HG03460 (cell line): ENCODE results near the gene CRMP1.

Source experiments
- ATAC-seq: cut with Tn5 transposase; IDR thresholded peaks from one replicate; pipeline ENCODE4 v1.9.1; 2021; ENCODE audit not compliant: unreplicated experiment

CRMP1 gene

DNA sequence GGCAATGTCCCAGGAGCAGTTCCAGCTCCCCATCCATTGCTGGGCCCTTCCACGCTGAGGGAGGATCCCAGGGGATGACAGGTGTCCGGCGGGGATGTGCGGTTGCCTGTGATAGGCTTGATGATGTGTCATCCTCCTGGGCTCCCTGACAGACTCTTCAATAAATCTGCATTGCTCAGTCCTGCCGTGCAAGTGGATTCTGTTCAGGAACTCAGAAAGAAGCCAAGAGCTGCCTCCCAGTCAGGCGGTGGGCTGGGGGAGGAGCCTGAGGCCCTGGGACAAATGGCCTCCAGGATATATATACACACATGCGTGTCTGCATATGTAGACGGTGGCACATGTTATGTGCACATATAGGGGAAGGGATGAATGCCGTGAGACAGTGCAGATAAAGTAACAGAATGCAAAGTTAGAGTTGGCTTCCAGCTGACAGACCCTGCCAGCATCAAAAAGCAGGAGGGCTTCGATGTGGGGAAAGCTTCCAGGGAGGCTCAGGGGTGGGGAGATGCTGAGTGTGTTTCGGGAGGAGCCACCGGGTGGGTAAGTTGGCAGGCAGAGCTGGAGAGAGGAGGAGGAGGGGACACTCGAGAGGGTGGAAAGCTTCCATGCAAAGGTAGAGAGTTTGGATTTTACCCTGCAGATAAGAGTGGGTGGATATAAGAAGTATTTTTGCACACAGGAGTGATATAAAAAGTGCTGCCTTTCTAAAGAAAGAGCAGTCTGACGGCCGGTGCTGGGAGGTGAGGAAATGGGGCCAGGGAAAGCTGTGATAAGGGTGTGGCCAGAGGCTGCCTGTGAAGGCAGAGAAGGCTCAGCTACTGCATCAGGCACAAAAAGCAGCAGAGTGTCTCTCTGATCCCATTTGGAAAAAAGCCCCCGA is 28.5 kb upstream of the CRMP1 start:
- ATAC-seq, result no peak

DNA sequence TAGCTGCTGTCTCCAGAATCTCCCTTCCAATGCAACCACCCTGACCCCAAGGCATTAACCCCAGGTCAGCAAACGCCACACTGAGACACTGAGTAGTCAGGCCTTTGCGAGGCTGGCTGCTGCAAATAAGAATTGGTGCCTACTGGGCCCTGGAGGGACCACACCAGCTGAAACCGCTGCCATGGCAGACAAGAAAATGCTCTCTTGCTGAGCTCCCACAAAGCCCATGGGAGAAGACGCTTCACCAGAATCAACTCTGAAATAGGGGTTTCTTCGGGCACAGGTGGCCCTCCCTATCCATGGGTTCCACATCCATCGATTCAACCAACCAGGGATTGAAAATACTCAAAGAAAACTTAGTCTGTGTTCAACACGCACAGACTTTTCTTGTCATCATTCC is 26.7 kb upstream of the CRMP1 start:
- no peak for ATAC-seq

DNA sequence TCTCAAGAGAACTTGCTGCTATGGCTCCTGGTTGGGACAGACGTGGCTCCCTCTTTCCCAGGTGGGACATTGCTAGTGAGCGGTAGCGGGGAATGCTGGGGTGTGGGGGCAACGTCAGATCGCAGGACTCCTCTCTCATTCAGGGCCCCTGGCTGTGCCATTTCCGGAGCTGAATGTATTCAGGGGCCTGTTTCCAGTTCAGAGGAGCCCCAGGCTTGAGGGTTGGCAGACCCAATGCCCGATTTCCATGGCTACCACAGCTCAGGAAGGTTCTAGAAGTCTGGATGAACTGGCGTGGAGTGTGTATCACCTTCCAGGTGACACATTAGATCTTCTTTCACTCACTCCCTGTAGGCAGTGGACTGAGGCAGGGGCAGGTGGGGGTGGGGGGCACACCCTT is 26.2 kb upstream of the CRMP1 start:
- no peak for ATAC-seq

- no peak for ATAC-seq
Measured at GRCh38 chr4:5918331-5918985, 25.6 kb upstream of the CRMP1 start.

GRCh38 chr4:5917672-5918071 is 24.8 kb upstream of the CRMP1 start:
- no peak for ATAC-seq

GRCh38 chr4:5916229-5916628 is 23.3 kb upstream of the CRMP1 start:
- no peak for ATAC-seq

GRCh38 chr4:5913454-5913853 is 20.6 kb upstream of the CRMP1 start:
- ATAC-seq, result no peak

DNA sequence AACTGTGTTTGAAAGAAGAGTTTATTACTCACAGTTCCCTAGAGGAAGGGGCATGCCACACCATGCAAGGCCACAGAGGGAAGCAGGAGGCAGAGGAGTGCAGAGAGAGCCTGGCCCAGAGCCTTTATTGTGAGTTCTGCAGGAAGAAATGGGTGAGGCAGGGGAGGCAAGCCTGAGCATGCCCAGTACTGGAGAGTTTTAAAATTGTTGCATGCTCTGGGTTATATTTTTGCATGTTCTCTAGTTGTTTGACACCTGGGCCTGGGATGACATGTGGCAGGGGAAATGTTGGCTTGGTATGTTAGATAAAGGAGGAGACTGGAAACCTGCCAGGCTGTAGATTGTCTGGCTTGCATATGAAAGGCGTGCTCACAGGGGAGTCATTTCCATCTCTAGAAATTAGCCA is 19.7 kb upstream of the CRMP1 start:
- no peak for ATAC-seq

DNA sequence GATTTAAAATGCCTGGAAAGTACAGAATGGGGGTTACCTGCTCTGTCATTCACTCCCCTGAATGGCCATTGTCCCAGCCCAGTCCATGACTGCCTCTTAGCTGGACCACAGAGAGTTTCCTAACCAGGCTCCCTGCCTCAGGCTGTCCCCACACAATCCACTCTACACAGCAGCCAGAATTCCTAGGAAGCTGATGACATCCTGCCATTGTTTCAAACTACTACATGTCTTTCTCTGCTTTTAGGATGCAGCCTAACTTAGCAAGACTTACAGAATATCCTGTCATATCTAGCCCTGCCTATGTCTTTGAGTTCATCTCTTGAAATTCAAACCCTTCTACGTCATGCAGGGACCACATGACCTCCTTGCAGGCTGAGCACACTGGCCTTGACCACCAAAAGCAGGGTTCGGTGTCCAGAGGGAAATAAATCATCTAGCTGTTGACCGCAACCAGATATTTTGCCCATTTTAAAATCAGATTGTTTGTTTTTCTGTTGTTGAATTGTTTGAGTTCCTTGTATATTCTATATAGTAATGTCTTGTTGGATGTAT is 16.1 kb upstream of the CRMP1 start:
- ATAC-seq, result no peak

DNA sequence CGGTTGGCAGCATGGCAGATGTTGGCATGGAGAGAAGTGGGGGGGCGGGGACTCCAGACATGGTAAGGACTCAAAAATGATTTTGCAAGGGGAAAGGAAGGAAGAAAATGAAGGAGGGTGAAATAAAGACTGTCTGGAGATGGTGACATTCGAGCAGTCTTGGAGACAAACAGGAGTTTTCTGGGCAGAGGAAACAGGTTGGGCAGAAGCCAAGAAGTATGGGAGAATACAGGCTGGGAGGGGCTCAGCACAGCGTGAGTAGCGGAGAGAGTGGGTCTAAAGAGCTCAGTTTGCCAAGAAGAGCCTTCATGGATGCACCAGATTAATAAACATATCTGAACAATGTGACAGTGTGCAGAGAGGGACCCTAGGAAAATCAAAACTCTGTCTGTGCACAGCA is 13.3 kb upstream of the CRMP1 start:
- ATAC-seq, result no peak

GRCh38 chr4:5905714-5906113 is 12.8 kb upstream of the CRMP1 start:
- no peak for ATAC-seq

DNA sequence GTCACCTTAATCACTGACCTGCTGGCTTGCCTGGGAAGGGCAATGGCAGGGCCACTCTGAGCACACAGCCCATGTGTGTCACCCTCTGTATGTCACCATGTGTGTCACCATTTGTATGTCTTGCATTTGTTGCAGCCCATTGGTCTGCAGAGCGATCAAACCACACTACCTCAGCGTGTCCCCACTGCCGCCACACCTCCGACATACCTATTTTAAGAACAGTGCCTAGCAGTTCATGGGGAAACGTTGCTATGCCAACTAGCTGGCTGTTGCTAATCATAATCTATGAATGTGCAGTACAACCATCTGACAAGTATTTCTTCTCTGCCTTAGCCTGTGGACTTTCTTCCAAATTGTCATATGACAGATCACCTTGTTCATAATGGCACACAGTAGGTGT is 8.0 kb upstream of the CRMP1 start:
- no peak for ATAC-seq

DNA sequence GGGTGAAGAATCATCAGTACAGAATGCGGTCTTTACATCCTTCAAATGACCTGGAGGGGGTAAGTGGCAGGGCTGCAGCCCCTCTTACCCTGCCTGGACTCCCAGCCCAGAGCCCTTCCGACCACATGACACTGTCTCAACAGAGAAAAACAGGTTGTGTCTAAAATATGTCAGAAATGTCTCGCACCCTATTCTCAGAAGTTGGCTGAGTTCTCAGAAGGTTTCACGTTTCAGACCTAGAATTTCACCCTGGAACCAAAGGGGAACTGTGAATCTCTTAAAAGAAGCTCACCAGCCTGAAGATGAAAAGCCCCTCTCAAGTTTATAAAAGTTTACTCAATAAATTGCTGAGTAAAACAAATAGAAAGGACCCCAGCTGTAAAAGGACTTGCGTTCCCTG is 7.0 kb upstream of the CRMP1 start:
- no peak for ATAC-seq

DNA sequence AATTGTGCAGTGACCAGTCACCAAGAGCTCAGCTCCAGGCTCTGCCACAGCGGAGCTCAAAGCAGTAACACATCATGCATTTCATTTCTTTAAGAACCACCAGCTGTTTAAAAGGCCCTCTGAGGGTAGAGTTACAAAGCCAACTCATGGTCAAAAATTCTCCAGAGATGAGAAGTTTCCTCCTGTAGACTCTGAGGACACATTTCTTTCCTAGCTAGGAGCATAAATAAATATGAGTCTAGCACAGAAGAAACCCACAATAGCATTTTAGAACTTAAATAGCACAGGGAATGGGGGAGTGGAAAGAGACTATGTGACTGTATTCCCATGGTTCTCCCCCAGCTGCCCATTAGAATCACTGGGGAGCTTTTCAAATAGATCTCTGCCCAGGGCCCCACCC is 6.5 kb upstream of the CRMP1 start:
- no peak for ATAC-seq

- no peak for ATAC-seq
Measured at GRCh38 chr4:5897674-5898073, 4.8 kb upstream of the CRMP1 start.

DNA sequence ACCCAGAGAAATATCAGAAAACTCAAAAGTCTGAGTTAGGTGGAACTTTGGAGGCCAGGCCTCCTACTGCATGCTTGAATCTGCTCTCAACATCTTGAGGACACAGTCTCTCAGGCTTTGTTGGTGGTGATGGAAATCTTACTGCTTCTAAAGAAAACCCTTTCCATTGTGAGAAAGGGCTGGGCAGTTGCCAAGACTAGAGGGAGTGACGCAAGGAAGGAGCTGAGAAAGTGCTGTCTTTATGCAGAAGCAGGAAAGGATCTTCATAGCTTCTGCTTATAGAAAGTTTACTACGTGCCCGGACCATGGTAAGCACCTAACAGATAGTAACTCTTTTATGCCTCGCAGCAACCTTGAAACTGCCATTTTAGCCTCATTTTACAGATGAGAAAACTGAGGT is 2.4 kb upstream of the CRMP1 start:
- no peak for ATAC-seq

- no peak for ATAC-seq
Measured at GRCh38 chr4:5894266-5894665, 1.4 kb upstream of the CRMP1 start.

- no peak for ATAC-seq
Measured at GRCh38 chr4:5893591-5893990, 705 bp upstream of the CRMP1 start.

- ATAC-seq, result no peak
Measured at GRCh38 chr4:5892323-5893003, 423 bp downstream of the CRMP1 start.

DNA sequence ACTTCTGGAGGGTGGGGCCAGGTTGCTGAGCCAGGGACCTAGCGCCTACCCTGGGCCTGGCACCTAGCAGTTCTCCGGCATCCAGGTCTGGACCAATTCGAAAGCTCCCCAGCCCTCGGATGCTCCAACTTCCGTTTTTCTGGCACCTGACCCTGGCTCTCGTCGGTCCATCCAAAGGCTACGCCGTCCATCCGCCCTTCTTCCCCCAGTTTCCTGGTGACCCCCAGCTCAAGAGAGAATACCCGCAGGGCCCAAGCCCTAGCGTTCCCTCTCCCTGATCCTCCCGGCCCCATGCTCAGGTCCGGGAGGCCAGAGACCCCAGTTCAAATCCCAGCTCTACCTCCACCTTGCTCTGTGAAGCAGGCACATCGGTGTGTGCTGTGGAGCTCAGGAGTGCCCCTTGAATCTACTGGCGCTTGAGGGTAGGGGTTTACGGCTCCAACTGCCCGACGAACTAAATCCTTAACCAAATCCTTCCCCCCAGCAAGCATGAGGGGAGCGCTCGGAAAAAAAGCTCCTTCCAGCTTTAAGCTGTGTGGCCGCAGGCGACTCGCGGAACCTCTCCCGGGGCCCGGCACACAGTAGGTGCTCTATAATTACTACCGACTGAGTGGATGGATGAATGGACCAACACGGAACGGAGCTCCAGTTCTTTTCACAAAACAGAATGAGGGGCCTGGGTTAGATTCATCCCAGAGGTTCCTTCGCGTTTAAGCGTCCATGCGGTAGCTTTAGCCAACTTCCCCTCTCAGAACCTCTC is 1.1 kb downstream of the CRMP1 start:
- no peak for ATAC-seq
